Measurements from ENCODE around the gene DCN.

DNA sequence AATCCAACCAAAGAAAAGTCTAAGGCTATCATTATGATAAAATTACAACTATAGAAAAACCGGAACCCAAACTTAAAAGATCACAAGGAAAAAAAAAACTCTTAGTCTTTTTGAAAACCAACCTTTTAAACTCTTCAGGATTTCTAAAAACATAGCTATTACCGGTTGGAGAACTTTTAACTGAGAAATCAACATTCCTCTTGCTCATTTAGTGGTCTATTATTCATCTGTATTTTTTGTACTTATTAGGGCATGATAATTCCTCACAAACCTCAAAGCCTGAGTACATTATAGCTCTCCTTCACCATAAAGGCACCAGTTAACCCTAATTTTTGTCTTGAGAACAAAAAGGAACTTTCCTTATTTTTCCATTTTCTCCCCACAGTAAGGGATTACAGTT is 81.7 kb downstream of the DCN start:
- no peak for TF ChIP-seq EZH2 (IDR thresholded peaks at IDR 0.05; ENCODE audit: borderline replicate concordance, low read length)
- TF ChIP-seq, protein P1, sequence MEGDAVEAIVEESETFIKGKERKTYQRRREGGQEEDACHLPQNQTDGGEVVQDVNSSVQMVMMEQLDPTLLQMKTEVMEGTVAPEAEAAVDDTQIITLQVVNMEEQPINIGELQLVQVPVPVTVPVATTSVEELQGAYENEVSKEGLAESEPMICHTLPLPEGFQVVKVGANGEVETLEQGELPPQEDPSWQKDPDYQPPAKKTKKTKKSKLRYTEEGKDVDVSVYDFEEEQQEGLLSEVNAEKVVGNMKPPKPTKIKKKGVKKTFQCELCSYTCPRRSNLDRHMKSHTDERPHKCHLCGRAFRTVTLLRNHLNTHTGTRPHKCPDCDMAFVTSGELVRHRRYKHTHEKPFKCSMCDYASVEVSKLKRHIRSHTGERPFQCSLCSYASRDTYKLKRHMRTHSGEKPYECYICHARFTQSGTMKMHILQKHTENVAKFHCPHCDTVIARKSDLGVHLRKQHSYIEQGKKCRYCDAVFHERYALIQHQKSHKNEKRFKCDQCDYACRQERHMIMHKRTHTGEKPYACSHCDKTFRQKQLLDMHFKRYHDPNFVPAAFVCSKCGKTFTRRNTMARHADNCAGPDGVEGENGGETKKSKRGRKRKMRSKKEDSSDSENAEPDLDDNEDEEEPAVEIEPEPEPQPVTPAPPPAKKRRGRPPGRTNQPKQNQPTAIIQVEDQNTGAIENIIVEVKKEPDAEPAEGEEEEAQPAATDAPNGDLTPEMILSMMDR (IDR thresholded peaks at IDR 0.05; ENCODE audit: low read length): no peak
